Sigmoid colon (tissue), 4 donors: ENCODE results near the gene CEP128.

ENCODE experiments used
- CTCF ChIP-seq, 4 experiments: fragments of 450-650 bp in 3 of 4; fragments of 200-600 bp in 1 of 4; IDR thresholded peaks; one replicate each; pipeline ENCODE4 v1.5.1; 2016 to 2019; ENCODE audit warnings: antibody characterized with exemption in 4 of 4, mild to moderate bottlenecking in 3 of 4, moderate library complexity in 2 of 4
- EP300 ChIP-seq, 4 donors: sonication (generic); formaldehyde crosslinking; IDR thresholded peaks; one replicate each; pipeline ENCODE4 v1.6.1; 2017; ENCODE audit warnings: antibody characterized with exemption in 4 of 4
- POLR2A ChIP-seq, 2 donors: fragments of 450-650 bp; IDR thresholded peaks; one replicate each; pipeline ENCODE4 v1.6.1; 2016; ENCODE audit warnings: antibody characterized with exemption in 2 of 2, mild to moderate bottlenecking in 2 of 2, moderate library complexity in 2 of 2
- POLR2AphosphoS5 ChIP-seq, 4 donors: sonication (generic); formaldehyde crosslinking; IDR thresholded peaks; one replicate each; pipeline ENCODE4 v1.6.1; 2017; ENCODE audit warnings: antibody characterized with exemption in 4 of 4

- TF ChIP-seq CTCF (IDR thresholded peaks at IDR 0.05) (no peak), POLR2A (IDR thresholded peaks at IDR 0.05) (no peak), EP300 (IDR thresholded peaks at IDR 0.05) (no peak), POLR2AphosphoS5 (IDR thresholded peaks at IDR 0.05) (no peak)
These were observed 240.9 kb downstream of the CEP128 start for GRCh38 chr14:80700601-80701000.
